T-helper 17 cell (primary cell): ENCODE results near the gene BRSK1. TPM values are rescaled to one million over a fixed set of nuclear protein-coding genes. Genes with fewer than 3 reads are reported as not detected.
"Not testable (repeated sequence)": the region's sequence is repeated elsewhere in the genome, so short reads cannot be mapped to it uniquely, and the experiment has no call there.

Source experiments
- ATAC-seq: fragments of 150-1000 bp; cut with Tn5 transposase; 2 replicates; pipeline ENCODE4 v1.10.0; 2021; ENCODE audit warnings: mild to moderate bottlenecking, moderate library complexity
- DNase-seq, 3 donors: peaks; one replicate each; pipeline versions ENCODE4 v3.0.0 to v3.0.0-alpha.2; 2020 to 2021
- H3K9me3 ChIP-seq: one replicate; pipeline ENCODE4 v1.7.0; 2013; ENCODE audit warnings: low read length, mild to moderate bottlenecking; ENCODE audit not compliant: control insufficient read depth, poor library complexity, severe bottlenecking
- H3K27ac Mint-ChIP-seq: one replicate; pipeline ENCODE4 v1.8.0; 2022; ENCODE audit warnings: mild to moderate bottlenecking, moderate library complexity, mixed read lengths
- H3K27me3 Mint-ChIP-seq: one replicate; pipeline ENCODE4 v1.8.0; 2022; ENCODE audit warnings: mixed read lengths
- H3K36me3 Mint-ChIP-seq: one replicate; pipeline ENCODE4 v1.8.0; 2022; ENCODE audit warnings: low read depth, mixed read lengths
- H3K4me1 Mint-ChIP-seq: one replicate; pipeline ENCODE4 v1.8.0; 2022; ENCODE audit warnings: mild to moderate bottlenecking, mixed read lengths
- H3K4me3 Mint-ChIP-seq: one replicate; pipeline ENCODE4 v1.8.0; 2022; ENCODE audit warnings: mild to moderate bottlenecking, moderate library complexity, mixed read lengths
- total RNA-seq, 4 donors: library from RNA in 2 of 4; stranded (reverse) in 2 of 4; gene quantifications; one replicate each; pipeline ENCODE4 v1.2.3 and lab custom pipeline; 2022 to 2026

Gene BRSK1
- total RNA-seq, 2 donors from 2014 or later: 3.0 to 7.4 TPM

DNA sequence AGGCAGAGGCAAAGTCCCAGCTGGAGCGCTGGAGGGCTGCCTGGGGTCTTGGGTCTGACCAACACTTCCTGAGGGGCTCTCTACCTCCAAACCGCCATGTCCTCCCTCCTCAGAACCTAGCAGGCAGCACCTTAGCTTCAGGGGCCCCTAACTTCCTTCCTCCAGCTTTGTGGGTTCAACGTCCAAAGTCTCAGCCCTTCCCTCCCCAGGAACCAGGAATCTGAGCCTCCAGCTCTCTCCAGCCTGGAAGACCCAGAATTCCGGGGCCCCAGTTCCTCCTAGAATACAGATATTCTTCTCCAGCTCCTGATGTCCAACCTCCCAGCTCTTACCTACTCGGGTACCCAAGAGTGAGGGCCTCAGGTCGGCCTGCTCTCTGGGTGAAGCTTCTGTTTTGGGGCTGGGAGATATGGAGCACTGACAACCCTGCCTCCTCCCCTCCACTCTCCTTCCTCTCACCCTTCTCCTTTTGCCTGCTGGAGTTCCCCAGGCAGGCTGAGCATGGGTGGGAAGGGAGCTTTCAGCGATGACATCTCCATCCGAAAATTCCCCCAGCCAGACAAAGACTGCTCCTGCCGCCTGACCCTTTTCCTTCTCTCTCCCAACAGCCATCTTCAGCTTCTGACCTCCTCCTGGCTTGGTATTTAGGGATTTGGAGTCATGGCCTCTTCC lies 37.8 kb downstream of the BRSK1 start:
- no peak for ATAC-seq
- H3K4me1 Mint-ChIP-seq: peaks cover 8% of the 10 kb centered on the region
- DNase-seq: no peak
- no peaks in the 10 kb centered on the region for H3K9me3 ChIP-seq
- H3K27me3 Mint-ChIP-seq: peaks cover 25% of the 10 kb centered on the region
- peak overlapping the region; percentile 29 for H3K27ac Mint-ChIP-seq
- no peak overlapping the region for H3K4me3 Mint-ChIP-seq
- no peaks in the 10 kb centered on the region for H3K36me3 Mint-ChIP-seq

DNA sequence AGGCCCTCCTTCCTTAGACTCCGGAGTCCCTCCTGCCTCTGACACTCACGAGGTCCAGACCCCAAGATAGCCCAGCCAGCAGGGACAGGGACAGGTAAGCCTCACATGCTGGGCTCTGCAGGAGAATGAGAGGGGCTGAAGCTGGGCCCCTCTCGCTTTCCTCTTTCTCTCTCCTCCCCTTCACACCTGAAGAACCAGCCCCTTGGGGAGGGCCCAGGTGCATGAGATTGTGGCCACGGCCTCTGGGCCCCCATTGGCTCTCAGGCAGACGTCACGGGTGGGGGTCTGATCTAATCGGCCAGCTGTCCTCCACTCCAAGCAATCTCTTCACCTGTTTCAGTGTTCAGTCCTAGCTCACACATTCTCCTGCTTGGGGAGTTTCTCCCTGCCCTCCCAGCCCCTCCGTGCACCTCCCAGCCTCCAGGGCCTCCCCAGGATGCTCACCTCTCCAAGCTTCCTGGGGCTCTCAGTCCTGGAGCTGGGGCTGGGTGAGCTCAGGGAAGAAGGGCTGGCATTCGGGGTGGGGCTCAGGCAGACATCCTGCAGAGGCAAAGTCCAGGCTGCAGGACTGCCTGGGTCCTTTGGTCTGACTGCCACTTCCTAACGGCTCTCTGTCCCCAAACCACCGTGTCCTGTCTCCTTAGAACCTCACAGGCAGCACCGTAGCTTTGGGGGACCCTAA lies 38.5 kb downstream of the BRSK1 start:
- Mint-ChIP-seq H3K27me3 (peaks cover 25% of the 10 kb centered on the region), H3K36me3 (no peaks in the 10 kb centered on the region), H3K27ac (peak overlapping the region; percentile 84), H3K4me3 (no peak overlapping the region), H3K4me1 (peaks cover 8% of the 10 kb centered on the region)
- ATAC-seq: no peak
- H3K9me3 ChIP-seq: no peaks in the 10 kb centered on the region
- no peak for DNase-seq

DNA sequence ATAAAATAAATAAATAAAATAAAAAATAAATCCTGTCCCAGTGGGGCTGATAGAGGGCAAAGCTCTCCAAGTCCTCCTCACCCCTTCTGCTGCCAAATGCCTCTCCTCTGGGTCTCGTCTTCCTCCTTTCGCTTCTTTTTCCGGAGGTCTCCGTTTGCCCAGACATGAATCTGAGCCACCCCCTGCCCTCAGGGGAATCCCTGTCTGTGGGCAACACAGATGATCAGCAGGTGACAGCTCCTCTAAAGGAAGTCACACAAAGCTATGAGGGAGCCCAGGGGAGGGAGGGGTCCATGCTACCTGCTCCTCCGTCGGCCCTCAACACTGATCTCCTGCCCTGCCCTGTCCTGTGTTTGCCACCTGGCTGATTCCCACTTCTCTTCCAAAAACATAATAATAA lies 40.9 kb downstream of the BRSK1 start:
- no peak overlapping the region for H3K27ac Mint-ChIP-seq
- peaks cover 25% of the 10 kb centered on the region for H3K27me3 Mint-ChIP-seq
- no peaks in the 10 kb centered on the region for H3K9me3 ChIP-seq
- peaks cover 8% of the 10 kb centered on the region for H3K4me1 Mint-ChIP-seq
- H3K36me3 Mint-ChIP-seq: no peaks in the 10 kb centered on the region
- H3K4me3 Mint-ChIP-seq: peak overlapping the region; percentile 33
- DNase-seq (no peak), ATAC-seq (no peak)

DNA sequence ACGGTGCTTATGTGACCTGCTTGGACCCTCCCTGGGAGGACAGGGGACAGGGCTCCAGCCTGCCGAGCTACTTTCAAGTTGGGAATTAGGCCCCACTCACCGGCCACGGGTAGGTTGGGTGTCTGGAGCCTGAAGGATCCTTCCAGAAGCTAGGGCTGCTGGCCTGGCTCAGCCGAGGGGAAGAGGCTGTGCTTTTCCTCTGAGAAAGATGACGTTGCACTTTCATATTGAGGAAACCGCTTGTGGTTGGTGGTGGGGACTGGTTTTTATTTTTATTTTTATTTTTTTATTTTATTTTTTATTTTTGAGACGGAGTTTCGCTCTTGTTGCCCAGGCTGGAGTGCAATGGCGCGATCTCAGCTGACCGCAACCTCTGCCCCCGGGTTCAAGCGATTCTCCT lies 41.4 kb downstream of the BRSK1 start, which contains the start of gene TMEM150B:
TSS of gene TMEM150B (minus strand) at position 170 of the 400 bp plus-strand sequence. CDS start 4,305 bp downstream, outside the sequence.
- H3K4me1 Mint-ChIP-seq: peaks cover 8% of the 10 kb centered on the region
- peaks cover 25% of the 10 kb centered on the region for H3K27me3 Mint-ChIP-seq
- peak within 1 kb of the TSS; percentile 33 for H3K4me3 Mint-ChIP-seq
- ATAC-seq: peak; percentile 39
- DNase-seq: no peak
- no peaks in the 10 kb centered on the region for H3K9me3 ChIP-seq
- H3K27ac Mint-ChIP-seq: no peak within 1 kb of the TSS
- no peaks in the 10 kb centered on the region for H3K36me3 Mint-ChIP-seq

DNA sequence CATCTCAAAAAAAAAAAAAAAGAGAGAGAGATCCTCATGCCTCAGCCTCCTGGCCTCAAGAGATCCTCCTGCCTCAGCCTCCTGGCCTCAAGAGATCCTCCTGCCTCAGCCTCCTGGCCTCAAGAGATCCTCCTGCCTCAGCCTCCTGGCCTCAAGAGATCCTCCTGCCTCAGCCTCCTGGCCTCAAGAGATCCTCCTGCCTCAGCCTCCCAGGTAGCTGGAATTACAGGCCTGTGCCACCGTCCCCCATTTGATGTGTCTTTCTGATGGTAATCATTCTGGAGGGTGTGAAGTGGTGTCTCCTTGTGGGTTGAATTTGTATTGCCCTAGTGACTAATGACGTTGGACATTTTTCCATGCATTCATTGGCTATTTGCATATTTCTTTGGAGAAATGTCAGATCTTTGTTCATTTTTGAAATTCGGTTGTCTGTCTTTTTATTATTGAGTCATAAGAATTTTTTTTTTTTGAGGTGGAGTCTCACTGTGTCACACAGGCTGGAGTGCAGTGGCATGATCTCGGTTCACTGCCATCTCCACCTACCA lies 45.0 kb downstream of the BRSK1 start:
- not testable (repeated sequence) for H3K9me3 ChIP-seq, DNase-seq, H3K36me3 Mint-ChIP-seq, H3K27me3 Mint-ChIP-seq, H3K4me3 Mint-ChIP-seq, ATAC-seq, H3K4me1 Mint-ChIP-seq
- peak overlapping the region; percentile 60 for H3K27ac Mint-ChIP-seq

DNA sequence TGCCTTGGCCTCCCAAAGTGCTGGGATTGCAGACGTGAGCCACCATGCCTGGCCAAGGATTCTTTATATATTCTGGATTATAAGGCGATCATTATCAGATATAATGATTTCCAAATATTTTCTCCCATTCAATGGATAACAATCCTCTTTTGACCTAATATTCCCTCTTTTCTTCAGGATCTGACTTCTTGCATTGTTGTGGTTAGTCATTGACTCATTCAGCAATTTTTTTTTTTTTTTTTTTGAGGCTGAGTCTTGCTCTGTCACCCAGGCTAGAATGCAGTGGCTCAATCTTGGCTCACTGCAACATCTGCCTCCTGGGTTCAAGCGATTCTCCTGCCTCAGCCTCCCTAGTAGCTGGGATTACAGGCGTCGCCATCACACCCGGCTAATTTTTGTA lies 46.0 kb downstream of the BRSK1 start:
- H3K27ac Mint-ChIP-seq, ATAC-seq: not testable (repeated sequence)

DNA sequence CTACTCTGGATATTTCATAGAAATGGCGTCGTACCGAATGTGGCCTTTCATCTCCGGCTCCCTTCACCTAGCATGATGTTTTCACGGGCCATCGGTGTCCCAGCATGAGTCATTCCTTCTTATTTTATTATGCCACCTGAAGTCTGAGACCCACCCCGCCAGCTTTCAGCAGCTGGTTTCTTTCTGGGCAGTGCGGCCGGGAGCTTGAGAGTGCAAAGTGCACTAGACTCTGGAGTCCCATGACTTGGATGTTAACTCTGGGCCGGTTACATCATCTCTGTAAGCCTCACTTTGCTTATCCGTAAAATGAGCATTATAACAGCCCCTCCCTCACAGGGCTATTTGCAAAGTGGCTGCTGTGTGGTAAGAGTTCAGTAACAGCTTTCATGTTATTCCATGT lies 50.1 kb downstream of the BRSK1 start:
- Mint-ChIP-seq H3K4me1 (peaks cover 4% of the 10 kb centered on the region), H3K36me3 (no peaks in the 10 kb centered on the region), H3K4me3 (no peak overlapping the region), H3K27ac (no peak overlapping the region), H3K27me3 (peaks cover 11% of the 10 kb centered on the region)
- DNase-seq (no peak), ATAC-seq (no peak)
- H3K9me3 ChIP-seq: no peaks in the 10 kb centered on the region

More for the DNA sequence above, 46.0 kb downstream of the BRSK1 start:
- not testable (repeated sequence) for H3K9me3 ChIP-seq, H3K4me3 Mint-ChIP-seq, H3K4me1 Mint-ChIP-seq, H3K36me3 Mint-ChIP-seq, DNase-seq
- H3K27me3 Mint-ChIP-seq: peaks cover 14% of the 10 kb centered on the region

DNA sequence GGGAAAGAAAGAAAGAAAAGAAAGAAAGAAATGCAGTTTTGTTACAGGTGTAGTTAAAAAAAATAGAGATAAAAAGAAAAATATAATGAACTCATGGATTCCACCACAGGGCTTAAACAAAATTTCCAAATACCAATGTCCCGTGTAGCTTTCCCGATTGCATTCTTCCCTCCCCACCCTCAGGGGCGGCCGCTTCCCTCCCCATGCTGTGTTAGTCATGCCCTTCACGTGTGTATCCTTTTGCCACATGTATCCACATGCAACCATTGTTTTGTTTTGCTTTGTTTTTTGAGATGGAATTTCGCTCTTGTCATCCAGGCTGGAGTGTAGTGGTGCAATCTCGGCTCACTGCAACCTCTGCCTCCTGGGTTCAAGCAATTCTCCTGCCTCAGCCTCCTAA lies 52.3 kb downstream of the BRSK1 start:
- ATAC-seq: no peak

DNA sequence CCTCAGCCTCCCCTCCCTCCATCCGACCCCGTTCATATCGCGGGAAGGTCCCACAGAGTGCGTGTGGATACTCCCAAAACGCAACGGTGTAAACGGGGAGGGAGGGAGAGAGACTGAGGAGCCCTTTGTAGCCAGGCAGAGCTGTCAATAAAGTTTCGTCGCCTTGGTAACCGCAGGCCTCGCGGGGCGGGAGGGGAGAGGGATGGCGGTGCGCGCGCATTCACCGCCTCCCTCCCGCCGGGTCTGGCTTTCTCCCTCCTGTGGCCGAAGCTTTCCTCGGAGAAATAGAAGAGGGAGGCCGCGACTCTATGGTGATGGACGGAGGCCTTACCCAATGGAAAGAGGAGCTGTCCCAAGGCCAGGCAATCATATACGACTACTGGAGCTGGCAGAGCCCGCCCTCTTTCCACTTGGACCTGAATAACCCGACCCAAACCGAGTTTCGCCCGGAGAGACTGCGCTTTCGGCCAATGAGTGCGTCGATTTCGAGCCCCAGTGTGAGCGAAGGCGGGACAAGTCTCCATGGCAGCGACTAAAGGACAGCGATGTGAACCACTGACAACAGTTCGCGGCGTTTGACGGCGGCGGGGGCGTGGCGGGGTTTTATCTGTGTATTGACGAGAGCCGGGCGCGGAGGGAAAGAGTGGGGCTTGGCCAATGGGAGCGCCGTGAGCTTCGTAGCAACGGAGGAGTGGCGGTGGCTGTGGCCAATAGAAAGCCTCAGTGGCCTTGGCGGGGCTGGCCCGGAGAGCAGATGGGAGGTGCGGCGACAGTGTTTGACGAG lies 55.5 kb downstream of the BRSK1 start, which contains the start of gene KMT5C:
TSS of gene KMT5C (plus strand) at position 772 of the 784 bp plus-strand sequence. CDS start 2,061 bp downstream, outside the sequence.
- Mint-ChIP-seq H3K36me3 (peaks cover 2% of the 10 kb centered on the region), H3K27me3 (peaks cover 2% of the 10 kb centered on the region), H3K27ac (peak within 1 kb of the TSS; percentile 93), H3K4me1 (peaks cover 20% of the 10 kb centered on the region), H3K4me3 (peak within 1 kb of the TSS; percentile 99)
- no peaks in the 10 kb centered on the region for H3K9me3 ChIP-seq
- ATAC-seq: peak; percentile 76
- DNase-seq: peak; percentile 99 to 100 (median 100)

More for the DNA sequence above, 52.3 kb downstream of the BRSK1 start:
- H3K27ac Mint-ChIP-seq: peak overlapping the region; percentile 59
- H3K4me1 Mint-ChIP-seq: peaks cover 16% of the 10 kb centered on the region
- no peaks in the 10 kb centered on the region for H3K9me3 ChIP-seq
- H3K27me3 Mint-ChIP-seq: peaks cover 11% of the 10 kb centered on the region
- H3K36me3 Mint-ChIP-seq: peaks cover 2% of the 10 kb centered on the region
- H3K4me3 Mint-ChIP-seq: no peak overlapping the region
- no peak for DNase-seq

DNA sequence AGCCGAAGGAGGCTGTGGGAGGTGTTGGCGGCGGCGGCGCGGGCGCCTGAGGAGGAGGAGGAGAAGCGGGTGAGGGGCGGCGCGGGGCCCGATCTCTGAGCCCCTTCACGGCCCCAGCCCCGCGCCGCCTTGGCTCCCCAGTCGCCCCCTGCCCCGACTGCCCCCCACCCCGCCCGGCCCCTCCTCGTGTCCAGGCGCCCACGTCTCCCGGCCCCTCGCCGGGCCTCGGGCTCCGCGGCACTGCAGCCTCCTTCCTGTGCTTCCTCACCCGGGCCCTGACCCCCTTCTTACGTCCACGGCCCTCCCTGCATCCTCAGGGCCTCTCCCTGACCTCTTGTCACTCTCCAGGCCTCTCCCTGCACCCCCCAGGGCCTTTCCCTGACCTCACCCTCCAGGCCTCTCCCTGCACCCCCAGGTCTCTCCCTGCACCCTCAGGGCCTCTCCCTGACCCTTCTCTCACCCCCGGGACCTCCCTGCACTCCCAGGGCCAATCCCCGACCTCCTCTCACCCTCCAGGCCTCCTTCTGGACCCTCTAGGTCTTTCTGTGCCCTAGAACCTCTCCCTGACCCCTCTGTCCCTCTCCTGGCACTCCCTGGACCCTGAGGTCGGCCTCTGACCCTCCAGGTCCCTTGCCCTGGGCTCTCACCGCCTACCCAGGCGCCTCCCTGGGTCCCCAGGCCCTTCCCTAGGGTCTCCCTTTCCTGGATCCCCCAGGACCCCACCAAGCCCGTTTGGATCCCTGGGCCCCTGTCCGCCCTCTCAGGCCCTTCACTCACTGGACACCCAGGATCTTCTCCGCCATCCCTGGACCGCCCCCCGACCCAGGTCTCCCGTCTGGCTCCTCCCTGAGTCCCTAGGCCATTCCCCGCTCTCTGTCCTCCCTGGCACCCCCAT lies 56.3 kb downstream of the BRSK1 start:
- H3K4me1 Mint-ChIP-seq: peaks cover 20% of the 10 kb centered on the region
- peaks cover 2% of the 10 kb centered on the region for H3K36me3 Mint-ChIP-seq
- H3K27me3 Mint-ChIP-seq: no peaks in the 10 kb centered on the region
- H3K4me3 Mint-ChIP-seq: peak overlapping the region; percentile 99
- H3K9me3 ChIP-seq: no peaks in the 10 kb centered on the region
- DNase-seq: peak in 2 of 3 donors; percentile 20 to 30
- no peak for ATAC-seq
- peak overlapping the region; percentile 93 for H3K27ac Mint-ChIP-seq

DNA sequence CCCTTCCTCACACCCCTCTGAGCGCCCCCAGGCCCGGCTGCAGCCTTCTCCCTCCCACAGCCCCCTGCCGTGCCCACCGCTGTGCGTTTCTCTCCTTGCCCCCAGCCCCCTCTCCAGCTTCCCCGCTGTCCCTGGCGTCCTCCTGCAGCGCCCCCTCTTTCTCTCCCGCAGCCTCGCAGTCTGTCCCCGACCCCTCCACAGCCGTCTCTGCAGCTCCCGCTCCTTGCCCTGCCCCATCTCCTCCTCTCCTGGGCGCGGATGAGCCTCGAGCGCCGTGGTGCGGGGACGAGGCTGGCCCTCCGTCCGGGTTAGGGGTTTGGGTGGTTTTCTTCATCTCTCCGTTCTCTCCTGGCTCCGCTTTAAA lies 57.0 kb downstream of the BRSK1 start:
- DNase-seq: no peak

DNA sequence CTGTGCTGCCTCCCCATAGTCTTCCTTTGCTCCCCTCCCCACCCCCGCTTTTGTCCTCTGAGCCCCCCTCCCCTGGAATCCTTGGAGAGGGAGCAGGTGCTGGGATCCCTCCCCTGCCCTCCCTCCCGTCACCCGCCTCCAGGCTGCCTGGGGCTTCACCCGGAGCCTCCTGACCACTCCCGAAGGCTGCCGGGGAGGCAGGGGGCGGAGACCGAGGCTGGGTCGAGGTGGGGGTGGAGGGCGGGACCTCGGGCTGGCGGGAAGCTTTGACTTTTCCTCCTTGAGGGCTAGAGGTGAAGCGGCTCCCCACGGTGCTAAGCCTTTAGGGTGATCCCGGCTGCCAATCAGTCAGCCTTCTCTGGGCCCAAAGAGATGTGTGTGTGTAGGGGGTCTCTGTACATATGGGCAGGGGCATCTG lies 57.4 kb downstream of the BRSK1 start:
- Mint-ChIP-seq H3K27me3 (no peaks in the 10 kb centered on the region), H3K36me3 (peaks cover 2% of the 10 kb centered on the region), H3K4me1 (peaks cover 20% of the 10 kb centered on the region), H3K27ac (peak overlapping the region; percentile 93), H3K4me3 (peak overlapping the region; percentile 99)
- DNase-seq: peak in 2 of 3 donors; percentile 41 to 45
- H3K9me3 ChIP-seq: no peaks in the 10 kb centered on the region
- ATAC-seq: no peak

More for the DNA sequence above, 57.0 kb downstream of the BRSK1 start:
- peak overlapping the region; percentile 99 for H3K4me3 Mint-ChIP-seq
- H3K4me1 Mint-ChIP-seq: peaks cover 20% of the 10 kb centered on the region
- ATAC-seq: no peak
- no peaks in the 10 kb centered on the region for H3K27me3 Mint-ChIP-seq
- peak overlapping the region; percentile 93 for H3K27ac Mint-ChIP-seq
- peaks cover 2% of the 10 kb centered on the region for H3K36me3 Mint-ChIP-seq
- H3K9me3 ChIP-seq: no peaks in the 10 kb centered on the region
